ENCODE results near the gene RPL35.

GRCh38 chr9:124887832-124888231 is 26.1 kb upstream of the RPL35 start:
- TF ChIP-seq CTCF (IDR thresholded peaks at IDR 0.05): no peak
- no peak for TF ChIP-seq POLR2A (IDR thresholded peaks at IDR 0.05)

All from Peyer's patch (tissue), 4 donors.